ENCODE measurements around the gene INPP5E.

INPP5E gene

GRCh38 chr9:136399176-136400037 lies 40.2 kb downstream of the INPP5E start:
- H3K27me3 ChIP-seq (ENCODE audit: control insufficient read depth, insufficient read depth, low read length), result no peaks in the 10 kb centered on the region
- peak overlapping the region; percentile 77 for H3K4me3 ChIP-seq (ENCODE audit: low read depth, low read length)
- peak overlapping the region; percentile 25 for H3K27ac ChIP-seq (ENCODE audit: low read depth, low read length)
- H3K4me1 ChIP-seq (ENCODE audit: control insufficient read depth, insufficient read depth, low read length), result peaks cover 7% of the 10 kb centered on the region; the same call in 1 of the 2 replicates
- peaks cover 69% of the 10 kb centered on the region for H3K36me3 ChIP-seq (ENCODE audit: control insufficient read depth, insufficient read depth, low read length)
- peak overlapping the region; percentile 64 for H3K9ac ChIP-seq (ENCODE audit: low read depth, low read length)
- H3K9me3 ChIP-seq (ENCODE audit: control insufficient read depth, insufficient read depth, low read length), result no peaks in the 10 kb centered on the region

GRCh38 chr9:136398286-136398685 lies 41.4 kb downstream of the INPP5E start:
- Histone ChIP-seq H3K36me3 (ENCODE audit: control insufficient read depth, insufficient read depth, low read length) (peaks cover 69% of the 10 kb centered on the region), H3K27ac (ENCODE audit: low read depth, low read length) (no peak overlapping the region)

DNA sequence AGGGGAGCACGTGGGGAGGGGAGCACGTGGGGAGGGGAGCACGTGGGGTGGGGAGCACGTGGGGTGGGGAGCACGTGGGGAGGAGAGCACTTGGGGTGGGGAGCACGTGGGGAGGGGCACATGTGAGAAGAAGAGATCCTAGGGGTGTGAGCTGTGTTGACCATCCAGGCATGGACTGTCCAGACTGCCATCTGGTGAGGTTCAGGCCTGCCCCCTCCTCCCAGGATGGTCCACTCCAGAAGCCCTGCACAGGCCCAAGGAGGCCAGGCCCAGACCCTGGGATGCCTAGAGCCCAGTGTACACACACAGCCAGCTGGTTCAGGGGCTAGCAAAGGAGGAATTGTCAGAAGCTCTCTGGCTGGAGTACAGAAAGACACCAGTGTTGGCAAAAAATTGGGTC lies 42.0 kb downstream of the INPP5E start:
- Histone ChIP-seq H3K4me1 (ENCODE audit: control insufficient read depth, insufficient read depth, low read length) (peaks cover 7% of the 10 kb centered on the region; the same call in 1 of the 2 replicates), H3K9me3 (ENCODE audit: control insufficient read depth, insufficient read depth, low read length) (no peaks in the 10 kb centered on the region), H3K9ac (ENCODE audit: low read depth, low read length) (no peak overlapping the region), H3K4me3 (ENCODE audit: low read depth, low read length) (no peak overlapping the region), H3K36me3 (ENCODE audit: control insufficient read depth, insufficient read depth, low read length) (peaks cover 74% of the 10 kb centered on the region), H3K27me3 (ENCODE audit: control insufficient read depth, insufficient read depth, low read length) (no peaks in the 10 kb centered on the region), H3K27ac (ENCODE audit: low read depth, low read length) (no peak overlapping the region)

More at GRCh38 chr9:136398286-136398685, 41.4 kb downstream of the INPP5E start:
- H3K27me3 ChIP-seq (ENCODE audit: control insufficient read depth, insufficient read depth, low read length), result no peaks in the 10 kb centered on the region
- H3K4me3 ChIP-seq (ENCODE audit: low read depth, low read length), result peak overlapping the region; percentile 77; the same call in 1 of the 2 replicates
- H3K9me3 ChIP-seq (ENCODE audit: control insufficient read depth, insufficient read depth, low read length), result no peaks in the 10 kb centered on the region
- no peak overlapping the region for H3K9ac ChIP-seq (ENCODE audit: low read depth, low read length)
- peaks cover 7% of the 10 kb centered on the region; the same call in 1 of the 2 replicates for H3K4me1 ChIP-seq (ENCODE audit: control insufficient read depth, insufficient read depth, low read length)

GRCh38 chr9:136396219-136396515 lies 43.5 kb downstream of the INPP5E start:
- peaks cover 75% of the 10 kb centered on the region for H3K36me3 ChIP-seq (ENCODE audit: control insufficient read depth, insufficient read depth, low read length)
- H3K27ac ChIP-seq (ENCODE audit: low read depth, low read length), result no peak overlapping the region
- H3K4me1 ChIP-seq (ENCODE audit: control insufficient read depth, insufficient read depth, low read length), result peaks cover 7% of the 10 kb centered on the region; the same call in 1 of the 2 replicates
- no peak overlapping the region for H3K9ac ChIP-seq (ENCODE audit: low read depth, low read length)
- no peaks in the 10 kb centered on the region for H3K27me3 ChIP-seq (ENCODE audit: control insufficient read depth, insufficient read depth, low read length)
- no peaks in the 10 kb centered on the region for H3K9me3 ChIP-seq (ENCODE audit: control insufficient read depth, insufficient read depth, low read length)
- H3K4me3 ChIP-seq (ENCODE audit: low read depth, low read length), result no peak overlapping the region

GRCh38 chr9:136395345-136396218 lies 44.1 kb downstream of the INPP5E start:
- Histone ChIP-seq H3K9ac (ENCODE audit: low read depth, low read length) (no peak overlapping the region), H3K27ac (ENCODE audit: low read depth, low read length) (no peak overlapping the region), H3K4me3 (ENCODE audit: low read depth, low read length) (no peak overlapping the region), H3K36me3 (ENCODE audit: control insufficient read depth, insufficient read depth, low read length) (peaks cover 78% of the 10 kb centered on the region), H3K4me1 (ENCODE audit: control insufficient read depth, insufficient read depth, low read length) (peaks cover 7% of the 10 kb centered on the region; the same call in 1 of the 2 replicates), H3K9me3 (ENCODE audit: control insufficient read depth, insufficient read depth, low read length) (no peaks in the 10 kb centered on the region), H3K27me3 (ENCODE audit: control insufficient read depth, insufficient read depth, low read length) (no peaks in the 10 kb centered on the region)

- no peaks in the 10 kb centered on the region for H3K27me3 ChIP-seq (ENCODE audit: control insufficient read depth, insufficient read depth, low read length)
- peaks cover 82% of the 10 kb centered on the region for H3K36me3 ChIP-seq (ENCODE audit: control insufficient read depth, insufficient read depth, low read length)
- H3K9ac ChIP-seq (ENCODE audit: low read depth, low read length), result no peak overlapping the region
- H3K4me3 ChIP-seq (ENCODE audit: low read depth, low read length), result no peak overlapping the region
- H3K27ac ChIP-seq (ENCODE audit: low read depth, low read length), result no peak overlapping the region
- H3K9me3 ChIP-seq (ENCODE audit: control insufficient read depth, insufficient read depth, low read length), result no peaks in the 10 kb centered on the region
- peaks cover 5% of the 10 kb centered on the region; the same call in 1 of the 2 replicates for H3K4me1 ChIP-seq (ENCODE audit: control insufficient read depth, insufficient read depth, low read length)
These were observed 44.7 kb downstream of the INPP5E start for GRCh38 chr9:136395020-136395340.

DNA sequence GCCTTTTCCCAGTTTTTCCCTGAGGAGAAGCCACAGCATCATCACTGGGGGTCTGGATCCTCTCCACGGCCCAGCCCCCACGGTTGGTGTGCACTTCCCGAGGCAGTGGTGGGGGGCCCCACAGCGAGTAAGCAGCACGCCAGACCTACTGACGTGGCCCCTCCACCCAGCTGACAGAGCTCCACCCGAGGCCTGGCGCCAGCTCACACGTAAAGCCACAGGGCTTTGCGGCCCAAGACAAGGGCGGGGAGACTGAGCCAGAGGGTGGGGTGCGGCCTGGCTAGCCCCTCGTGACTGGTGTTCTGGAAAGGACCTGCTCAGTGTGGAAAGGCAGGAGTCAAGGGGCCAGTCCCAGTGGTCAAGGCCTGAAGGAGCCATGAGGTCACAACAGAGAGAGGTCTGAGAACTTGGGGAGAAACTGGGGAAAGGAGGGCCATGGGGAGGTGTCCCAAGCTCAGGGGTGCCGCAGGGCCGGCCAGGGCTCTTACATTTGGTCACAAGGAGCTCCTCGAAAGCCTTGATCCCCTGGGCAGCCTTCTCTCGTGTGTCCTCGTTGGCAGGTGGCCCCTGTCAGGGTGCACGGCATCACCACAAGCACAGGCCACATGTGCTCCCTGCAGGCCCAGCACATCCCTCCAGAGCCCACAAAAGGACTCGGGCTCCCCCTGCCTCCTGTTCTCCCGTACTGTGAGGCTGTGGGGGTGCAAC lies 45.2 kb downstream of the INPP5E start:
- no peaks in the 10 kb centered on the region for H3K9me3 ChIP-seq (ENCODE audit: control insufficient read depth, insufficient read depth, low read length)
- H3K36me3 ChIP-seq (ENCODE audit: control insufficient read depth, insufficient read depth, low read length), result peaks cover 88% of the 10 kb centered on the region
- no peak overlapping the region for H3K4me3 ChIP-seq (ENCODE audit: low read depth, low read length)
- H3K4me1 ChIP-seq (ENCODE audit: control insufficient read depth, insufficient read depth, low read length), result peaks cover 5% of the 10 kb centered on the region; the same call in 1 of the 2 replicates
- no peak overlapping the region for H3K27ac ChIP-seq (ENCODE audit: low read depth, low read length)
- H3K27me3 ChIP-seq (ENCODE audit: control insufficient read depth, insufficient read depth, low read length), result no peaks in the 10 kb centered on the region
- H3K9ac ChIP-seq (ENCODE audit: low read depth, low read length), result no peak overlapping the region

GRCh38 chr9:136393531-136393930 lies 46.1 kb downstream of the INPP5E start:
- Histone ChIP-seq H3K9me3 (ENCODE audit: control insufficient read depth, insufficient read depth, low read length) (no peaks in the 10 kb centered on the region), H3K36me3 (ENCODE audit: control insufficient read depth, insufficient read depth, low read length) (peaks cover 93% of the 10 kb centered on the region), H3K9ac (ENCODE audit: low read depth, low read length) (no peak overlapping the region), H3K27ac (ENCODE audit: low read depth, low read length) (no peak overlapping the region), H3K27me3 (ENCODE audit: control insufficient read depth, insufficient read depth, low read length) (no peaks in the 10 kb centered on the region), H3K4me3 (ENCODE audit: low read depth, low read length) (no peak overlapping the region), H3K4me1 (ENCODE audit: control insufficient read depth, insufficient read depth, low read length) (no peaks in the 10 kb centered on the region)

- no peak overlapping the region for H3K4me3 ChIP-seq (ENCODE audit: low read depth, low read length)
- H3K9ac ChIP-seq (ENCODE audit: low read depth, low read length), result no peak overlapping the region
- no peaks in the 10 kb centered on the region for H3K9me3 ChIP-seq (ENCODE audit: control insufficient read depth, insufficient read depth, low read length)
- H3K4me1 ChIP-seq (ENCODE audit: control insufficient read depth, insufficient read depth, low read length), result no peaks in the 10 kb centered on the region
- H3K36me3 ChIP-seq (ENCODE audit: control insufficient read depth, insufficient read depth, low read length), result peaks cover 93% of the 10 kb centered on the region
- no peak overlapping the region for H3K27ac ChIP-seq (ENCODE audit: low read depth, low read length)
- H3K27me3 ChIP-seq (ENCODE audit: control insufficient read depth, insufficient read depth, low read length), result no peaks in the 10 kb centered on the region
These were observed 46.9 kb downstream of the INPP5E start for GRCh38 chr9:136392538-136393449.

Measured in HUES48 (cell line).